Peyer's patch (tissue), 4 donors: ENCODE data around the gene SCG3.

Source experiments
- POLR2A ChIP-seq, 2 donors: fragments of 450-650 bp; IDR thresholded peaks; one replicate each; pipeline ENCODE4 v1.5.1; 2017; ENCODE audit warnings: antibody characterized with exemption in 2 of 2, mild to moderate bottlenecking in 2 of 2, moderate library complexity in 2 of 2
- TF ChIP-seq, protein P1 (sequence below), 6 experiments: fragments of 450-650 bp in 4 of 6; fragments of 200-600 bp in 2 of 6; sonication (generic) in 1 of 6; IDR thresholded peaks; one replicate each; pipeline ENCODE4 v1.5.1; 2017 to 2019; ENCODE audit warnings: antibody characterized with exemption in 6 of 6, mild to moderate bottlenecking in 3 of 6, moderate library complexity in 1 of 6

DNA sequence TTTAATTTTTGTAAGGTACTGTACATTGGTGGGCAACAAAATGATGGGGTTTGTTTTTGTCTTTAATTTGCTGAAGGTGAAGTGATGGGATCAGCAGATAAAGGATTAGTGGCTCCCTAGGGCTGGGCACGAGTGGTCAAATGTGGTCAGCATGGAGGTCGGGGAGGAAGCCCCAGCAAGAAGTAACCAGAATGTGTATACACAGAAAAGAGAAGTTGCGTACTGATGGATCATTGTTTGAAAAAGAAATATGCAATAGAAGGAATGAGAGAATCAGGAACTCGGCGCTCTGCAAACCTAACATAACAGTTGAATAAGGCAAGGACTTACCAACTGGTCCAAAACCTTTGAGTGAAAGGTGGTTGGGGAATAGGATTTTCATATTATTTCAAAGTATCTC, 71.6 kb downstream of the SCG3 start:
- TF ChIP-seq, protein P1, sequence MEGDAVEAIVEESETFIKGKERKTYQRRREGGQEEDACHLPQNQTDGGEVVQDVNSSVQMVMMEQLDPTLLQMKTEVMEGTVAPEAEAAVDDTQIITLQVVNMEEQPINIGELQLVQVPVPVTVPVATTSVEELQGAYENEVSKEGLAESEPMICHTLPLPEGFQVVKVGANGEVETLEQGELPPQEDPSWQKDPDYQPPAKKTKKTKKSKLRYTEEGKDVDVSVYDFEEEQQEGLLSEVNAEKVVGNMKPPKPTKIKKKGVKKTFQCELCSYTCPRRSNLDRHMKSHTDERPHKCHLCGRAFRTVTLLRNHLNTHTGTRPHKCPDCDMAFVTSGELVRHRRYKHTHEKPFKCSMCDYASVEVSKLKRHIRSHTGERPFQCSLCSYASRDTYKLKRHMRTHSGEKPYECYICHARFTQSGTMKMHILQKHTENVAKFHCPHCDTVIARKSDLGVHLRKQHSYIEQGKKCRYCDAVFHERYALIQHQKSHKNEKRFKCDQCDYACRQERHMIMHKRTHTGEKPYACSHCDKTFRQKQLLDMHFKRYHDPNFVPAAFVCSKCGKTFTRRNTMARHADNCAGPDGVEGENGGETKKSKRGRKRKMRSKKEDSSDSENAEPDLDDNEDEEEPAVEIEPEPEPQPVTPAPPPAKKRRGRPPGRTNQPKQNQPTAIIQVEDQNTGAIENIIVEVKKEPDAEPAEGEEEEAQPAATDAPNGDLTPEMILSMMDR (IDR thresholded peaks at IDR 0.05) = no peak
- no peak for TF ChIP-seq POLR2A (IDR thresholded peaks at IDR 0.05)
